MCF 10A (cell line): Measurements from ENCODE around the gene FOXL2NB. TPM values are rescaled to one million over a fixed set of nuclear protein-coding genes. Genes with fewer than 3 reads are reported as not detected.

Source experiments
- BruUV-seq: library from RNA; stranded (reverse); fragments of 400-500 nt; replicated peaks from 2 replicates; lab custom pipeline; 2021; lab: Mats Ljungman, UMichigan
- CTCF ChIA-PET: fragments of 300-600 bp; sonication (Branson Sonifier 250); formaldehyde crosslinking; extraction: SDS; loops from one replicate; lab custom pipeline; 2021; ENCODE audit warnings: antibody characterized with exemption, inconsistent platforms; lab: Yijun Ruan, JAX
- POLR2A ChIA-PET: fragments of 300-600, 350-650 bp; sonication (Branson Sonifier 250); formaldehyde crosslinking; extraction: SDS; loops from one replicate; lab custom pipeline; 2020; ENCODE audit warnings: antibody characterized with exemption, inconsistent platforms; lab: Yijun Ruan, JAX
- DNase-seq: peaks from one replicate; pipeline ENCODE4 v3.0.0-alpha.2; 2018; ENCODE audit not compliant: unreplicated experiment
- H3K27ac Mint-ChIP-seq: one replicate; pipeline ENCODE4 v1.8.0; 2022; ENCODE audit warnings: mild to moderate bottlenecking, low read depth, mixed read lengths; ENCODE audit not compliant: unreplicated experiment
- H3K27me3 Mint-ChIP-seq: one replicate; pipeline ENCODE4 v1.8.0; 2022; ENCODE audit warnings: mixed read lengths; ENCODE audit not compliant: insufficient read depth, unreplicated experiment
- H3K36me3 Mint-ChIP-seq: one replicate; pipeline ENCODE4 v1.8.0; 2022; ENCODE audit warnings: mild to moderate bottlenecking, moderate library complexity, mixed read lengths; ENCODE audit not compliant: insufficient read depth, unreplicated experiment
- H3K4me1 Mint-ChIP-seq: one replicate; pipeline ENCODE4 v1.8.0; 2022; ENCODE audit warnings: mixed read lengths; ENCODE audit not compliant: insufficient read depth, unreplicated experiment
- H3K4me3 Mint-ChIP-seq: one replicate; pipeline ENCODE4 v1.8.0; 2022; ENCODE audit warnings: mild to moderate bottlenecking, moderate library complexity, mixed read lengths; ENCODE audit not compliant: unreplicated experiment
- H3K9me3 Mint-ChIP-seq: one replicate; pipeline ENCODE4 v1.8.0; 2022; ENCODE audit warnings: mixed read lengths; ENCODE audit not compliant: unreplicated experiment
- intact Hi-C: fragments of 100-400 bp; cut with micrococcal nuclease; formaldehyde crosslinking; loops from 2 replicates; pipeline ENCODE4 v1.14.1; 2022
- total RNA-seq: library from RNA; stranded (reverse); gene quantifications from 2 replicates; pipeline ENCODE4 v1.2.3, GENCODE V29; 2022
- TF ChIP-seq, protein P1 (sequence below): fragments of 200-600 bp; IDR thresholded peaks from one replicate; pipeline ENCODE4 v1.8.0; 2022; ENCODE audit warnings: antibody characterized with exemption, mild to moderate bottlenecking; ENCODE audit not compliant: unreplicated experiment

The FOXL2NB gene
- total RNA-seq, 1 experiment from 2014 or later = 0.14 TPM

DNA sequence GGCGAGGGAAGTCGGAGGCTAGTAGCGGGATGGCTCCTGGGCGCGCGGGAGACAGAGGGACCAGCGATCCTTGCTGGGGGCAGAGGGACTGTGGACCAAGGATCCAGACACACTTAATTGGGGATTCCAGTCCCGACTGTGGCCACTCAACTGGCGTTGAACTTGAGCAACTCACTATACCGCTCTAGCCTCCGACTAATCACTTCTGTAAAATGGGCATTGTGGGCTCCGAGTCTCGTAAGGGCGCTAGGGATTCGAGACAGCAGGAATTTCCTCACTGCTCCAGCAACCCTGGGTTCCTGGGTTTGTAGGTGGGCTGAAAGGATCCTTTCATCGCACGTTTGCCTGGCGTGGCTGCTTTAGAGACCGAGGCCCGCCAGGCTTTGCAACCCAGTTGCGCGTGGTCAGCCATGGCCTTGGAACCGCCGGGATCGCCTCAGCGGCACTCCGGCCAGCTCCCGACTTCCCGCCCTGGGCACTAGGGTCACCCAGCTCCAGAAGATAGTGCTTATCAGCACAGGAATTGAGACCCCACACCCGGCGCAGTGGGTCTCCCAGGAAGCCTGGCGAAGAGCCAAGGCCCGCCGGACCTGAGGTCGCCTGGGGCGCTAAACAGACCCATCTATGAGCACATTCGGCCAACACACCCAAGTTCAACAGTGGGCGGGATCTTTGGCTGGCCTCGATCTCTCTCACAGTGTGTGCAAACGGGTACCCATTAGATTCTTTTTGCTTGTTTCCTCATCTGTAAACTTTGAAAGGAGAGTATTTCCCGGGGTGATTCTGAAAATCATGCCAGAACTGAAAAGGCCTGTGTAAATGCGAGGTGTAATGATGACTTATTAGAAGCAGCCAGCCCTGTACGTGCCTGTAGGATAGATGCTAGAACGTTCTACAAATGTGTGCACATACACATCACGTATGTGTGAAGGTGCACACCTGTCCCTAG, 10.0 kb upstream of the FOXL2NB start:
- ChIA-PET CTCF (interaction anchor here (0.5 to 7.1 kb wide), 30 partner anchors 10 to 1144 kb away, joined by 3 to 112 read pairs (median 5); partner anchors contain the start of gene CEP70), POLR2A (interaction anchor here (0.7 to 1.6 kb wide), 2 partner anchors 15 to 549 kb away, joined by 3 to 4 read pairs; no protein-coding TSS in a partner anchor)
- intact Hi-C loops = loop anchor here (1.0 to 5.0 kb wide), 3 partner anchors 175 to 605 kb away; no protein-coding TSS in a partner anchor
- Mint-ChIP-seq H3K9me3 (no peaks in the 10 kb centered on the region), H3K4me3 (peak overlapping the region; percentile 68), H3K27ac (no peak overlapping the region), H3K4me1 (no peaks in the 10 kb centered on the region), H3K36me3 (no peaks in the 10 kb centered on the region), H3K27me3 (peaks cover 16% of the 10 kb centered on the region)
- TF ChIP-seq, protein P1, sequence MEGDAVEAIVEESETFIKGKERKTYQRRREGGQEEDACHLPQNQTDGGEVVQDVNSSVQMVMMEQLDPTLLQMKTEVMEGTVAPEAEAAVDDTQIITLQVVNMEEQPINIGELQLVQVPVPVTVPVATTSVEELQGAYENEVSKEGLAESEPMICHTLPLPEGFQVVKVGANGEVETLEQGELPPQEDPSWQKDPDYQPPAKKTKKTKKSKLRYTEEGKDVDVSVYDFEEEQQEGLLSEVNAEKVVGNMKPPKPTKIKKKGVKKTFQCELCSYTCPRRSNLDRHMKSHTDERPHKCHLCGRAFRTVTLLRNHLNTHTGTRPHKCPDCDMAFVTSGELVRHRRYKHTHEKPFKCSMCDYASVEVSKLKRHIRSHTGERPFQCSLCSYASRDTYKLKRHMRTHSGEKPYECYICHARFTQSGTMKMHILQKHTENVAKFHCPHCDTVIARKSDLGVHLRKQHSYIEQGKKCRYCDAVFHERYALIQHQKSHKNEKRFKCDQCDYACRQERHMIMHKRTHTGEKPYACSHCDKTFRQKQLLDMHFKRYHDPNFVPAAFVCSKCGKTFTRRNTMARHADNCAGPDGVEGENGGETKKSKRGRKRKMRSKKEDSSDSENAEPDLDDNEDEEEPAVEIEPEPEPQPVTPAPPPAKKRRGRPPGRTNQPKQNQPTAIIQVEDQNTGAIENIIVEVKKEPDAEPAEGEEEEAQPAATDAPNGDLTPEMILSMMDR = no peak
- DNase-seq = no peak
- BruUV-seq = no TSS peak

DNA sequence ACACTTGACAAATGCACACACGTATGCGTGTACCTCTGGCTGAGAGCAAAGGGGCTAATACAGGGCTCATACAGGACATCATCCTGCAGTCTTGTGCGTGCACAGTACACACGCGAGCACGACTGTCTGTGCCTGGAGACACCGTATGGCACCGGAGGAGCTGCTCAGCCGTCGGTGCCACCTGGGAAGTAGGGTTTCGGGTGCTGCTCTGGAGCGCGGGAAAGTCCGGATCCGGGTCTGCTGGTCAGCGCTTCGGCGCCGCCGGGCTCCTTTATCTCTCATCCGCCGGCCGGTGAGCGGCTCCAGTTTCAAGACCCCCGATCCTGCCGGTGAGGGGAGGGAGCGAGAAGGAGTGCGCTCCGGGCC, 9.3 kb upstream of the FOXL2NB start:
- CTCF ChIA-PET = interaction anchor here (0.6 to 7.1 kb wide), 4 partner anchors 15 to 38 kb away, joined by 4 to 112 read pairs (median 9); no protein-coding TSS in a partner anchor
- no peaks in the 10 kb centered on the region for H3K9me3 Mint-ChIP-seq
- no peaks in the 10 kb centered on the region for H3K4me1 Mint-ChIP-seq
- POLR2A ChIA-PET = no interaction called here
- no peak for DNase-seq
- intact Hi-C loops = loop anchor here (5.0 kb wide), 2 partner anchors 175 to 605 kb away; no protein-coding TSS in a partner anchor
- TF ChIP-seq, protein P1 = no peak
- H3K27ac Mint-ChIP-seq = no peak overlapping the region
- peaks cover 16% of the 10 kb centered on the region for H3K27me3 Mint-ChIP-seq
- H3K36me3 Mint-ChIP-seq = no peaks in the 10 kb centered on the region
- no peak overlapping the region for H3K4me3 Mint-ChIP-seq
- no TSS peak for BruUV-seq

DNA sequence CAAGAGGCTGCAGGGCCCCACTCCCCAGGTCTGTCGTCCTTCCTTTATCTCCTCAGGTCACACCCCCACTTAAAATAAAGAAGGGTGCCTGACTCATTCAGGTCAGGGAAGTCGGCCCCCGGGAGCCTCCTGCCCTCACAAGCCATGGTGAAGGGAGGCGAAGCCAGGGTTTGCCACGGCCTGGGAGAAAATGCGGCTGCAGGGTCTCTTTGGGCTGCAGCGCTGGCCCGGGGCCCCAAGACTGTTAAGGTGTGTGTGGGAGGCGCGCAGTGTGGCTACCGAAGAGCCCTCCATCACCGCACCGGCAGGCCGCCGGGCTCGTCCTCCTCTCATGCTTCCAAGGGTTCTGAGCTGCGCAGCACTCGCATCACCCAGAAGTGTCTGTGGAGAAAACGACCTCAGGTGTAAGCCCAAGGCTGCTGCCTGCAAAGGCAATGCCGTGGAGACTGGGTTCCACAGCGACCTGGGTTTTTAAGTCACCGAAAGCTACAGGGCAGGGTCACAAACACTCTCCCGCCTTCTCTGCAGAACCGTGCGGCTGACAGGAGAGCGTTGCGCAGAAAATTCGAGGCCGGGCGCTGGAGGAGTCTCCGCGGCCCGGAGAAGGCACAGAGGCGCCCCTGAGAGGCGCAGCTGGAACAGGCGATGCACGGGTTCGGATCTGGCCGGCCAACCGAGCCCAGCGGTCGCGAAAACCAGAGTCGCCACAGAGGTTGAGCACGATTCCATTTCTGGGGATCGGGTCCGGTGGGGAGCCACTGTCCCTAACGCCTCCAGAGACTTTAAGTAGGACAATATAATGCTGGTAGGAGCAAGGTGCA, 8.8 kb upstream of the FOXL2NB start:
- Mint-ChIP-seq H3K27me3 (peaks cover 16% of the 10 kb centered on the region), H3K27ac (no peak overlapping the region), H3K4me3 (no peak overlapping the region), H3K36me3 (no peaks in the 10 kb centered on the region), H3K4me1 (no peaks in the 10 kb centered on the region), H3K9me3 (no peaks in the 10 kb centered on the region)
- CTCF ChIA-PET = interaction anchor here (0.6 to 1.0 kb wide), 3 partner anchors 37 to 403 kb away, joined by 3 to 5 read pairs (median 4); no protein-coding TSS in a partner anchor
- intact Hi-C loops = loop anchor here (5.0 kb wide), 2 partner anchors 174 to 606 kb away; no protein-coding TSS in a partner anchor
- no TSS peak for BruUV-seq
- TF ChIP-seq, protein P1 = no peak
- no peak for DNase-seq
- POLR2A ChIA-PET = no interaction called here
